Activated CD4-positive, alpha-beta memory T cell treated with anti-CD3 and anti-CD28 coated beads, Interleukin-2, amount 10 ng/mL, durations not matched to agents 7 days and 5 days (primary cell): ENCODE results near the gene IL17RC. TPM values are rescaled to one million over a fixed set of nuclear protein-coding genes. Genes with fewer than 3 reads are reported as not detected.

Source experiments
- CTCF ChIA-PET: fragments of 350-600 bp; sonication (Branson Sonifier 250); formaldehyde crosslinking; loops from one replicate; lab custom pipeline; 2021; ENCODE audit warnings: antibody characterized with exemption, inconsistent platforms; lab: Charles Lee
- POLR2A ChIA-PET: fragments of 350-600 bp; sonication (Branson Sonifier 250); formaldehyde crosslinking; loops from one replicate; lab custom pipeline; 2021; ENCODE audit warnings: antibody characterized with exemption; lab: Charles Lee
- DNase-seq: peaks from one replicate; pipeline ENCODE4 v3.0.0-alpha.2; 2020
- H3K27ac Mint-ChIP-seq: one replicate; pipeline ENCODE4 v1.8.0; 2021; ENCODE audit warnings: mild to moderate bottlenecking, mixed read lengths
- H3K27me3 Mint-ChIP-seq: one replicate; pipeline ENCODE4 v1.8.0; 2021; ENCODE audit warnings: mixed read lengths
- H3K36me3 Mint-ChIP-seq: one replicate; pipeline ENCODE4 v1.8.0; 2021; ENCODE audit warnings: low read depth, mixed read lengths
- H3K4me1 Mint-ChIP-seq: one replicate; pipeline ENCODE4 v1.8.0; 2021; ENCODE audit warnings: mixed read lengths
- H3K4me3 Mint-ChIP-seq: one replicate; pipeline ENCODE4 v1.8.0; 2021; ENCODE audit warnings: mild to moderate bottlenecking, mixed read lengths
- H3K9me3 Mint-ChIP-seq: one replicate; pipeline ENCODE4 v1.8.0; 2021; ENCODE audit warnings: mixed read lengths
- total RNA-seq, 2 experiments: library from RNA; stranded (reverse); gene quantifications; one replicate each; pipeline ENCODE4 v1.2.3, GENCODE V29; 2021

The IL17RC gene
- total RNA-seq, 2 experiments from 2014 or later: 0.23 to 0.45 TPM

DNA sequence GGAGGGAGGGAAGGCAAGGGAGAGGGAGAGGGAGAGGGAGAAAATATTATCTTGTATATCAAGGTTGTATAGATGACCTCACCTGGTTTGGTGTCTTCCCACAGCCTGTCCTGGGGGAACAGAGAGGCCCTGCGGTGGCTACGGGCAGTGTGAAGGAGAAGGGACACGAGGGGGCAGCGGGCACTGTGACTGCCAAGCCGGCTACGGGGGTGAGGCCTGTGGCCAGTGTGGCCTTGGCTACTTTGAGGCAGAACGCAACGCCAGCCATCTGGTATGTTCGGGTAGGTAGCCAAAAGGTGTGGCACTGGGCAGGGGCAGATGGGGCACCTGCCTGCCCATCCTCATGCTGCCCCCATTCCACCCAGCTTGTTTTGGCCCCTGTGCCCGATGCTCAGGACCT is 23.8 kb downstream of the IL17RC start:
- peaks cover 8% of the 10 kb centered on the region for H3K4me1 Mint-ChIP-seq
- POLR2A ChIA-PET: interaction anchor here (0.7 kb wide), 1 partner anchor 11 kb away, joined by 3 read pairs; no protein-coding TSS in a partner anchor
- no peak for DNase-seq

DNA sequence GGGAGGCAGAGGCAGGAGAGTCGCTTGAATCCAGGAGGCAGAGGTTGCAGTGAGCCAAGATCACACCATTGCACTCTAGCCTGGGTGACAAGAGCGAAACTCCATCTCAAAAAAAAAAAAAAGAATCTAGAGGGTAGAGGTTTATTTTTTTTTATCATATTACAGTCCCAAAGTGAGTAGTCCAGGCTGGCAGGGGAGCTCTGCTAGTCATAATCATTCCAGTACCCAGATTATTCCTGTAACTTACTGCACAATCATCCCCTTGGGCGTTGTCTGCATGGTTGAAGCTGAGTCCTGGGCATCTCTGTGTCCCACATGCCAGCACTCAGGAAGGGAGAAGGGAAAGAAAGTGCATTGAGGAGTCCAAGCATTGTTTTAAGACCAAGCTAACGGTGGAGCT is 25.3 kb downstream of the IL17RC start:
- Mint-ChIP-seq H3K27me3 (no peaks in the 10 kb centered on the region), H3K4me1 (peaks cover 5% of the 10 kb centered on the region), H3K4me3 (no peak overlapping the region), H3K9me3 (no peaks in the 10 kb centered on the region), H3K36me3 (peaks cover 14% of the 10 kb centered on the region), H3K27ac (peak overlapping the region; percentile 11)
- POLR2A ChIA-PET: interaction anchor here (0.5 to 5.9 kb wide), 5 partner anchors 9 to 84 kb away, joined by 3 to 57 read pairs (median 4); partner anchors contain the start of genes CRELD1, FANCD2 and PRRT3
- CTCF ChIA-PET: interaction anchor here (0.8 to 1.6 kb wide), 3 partner anchors 9 to 149 kb away, joined by 4 to 14 read pairs (median 5); partner anchors contain the start of genes ARPC4, CRELD1 and TADA3
- DNase-seq: no peak

More for the DNA sequence above, 23.8 kb downstream of the IL17RC start:
- peaks cover 20% of the 10 kb centered on the region for H3K36me3 Mint-ChIP-seq
- no peaks in the 10 kb centered on the region for H3K27me3 Mint-ChIP-seq
- no peak overlapping the region for H3K4me3 Mint-ChIP-seq
- no peak overlapping the region for H3K27ac Mint-ChIP-seq
- no peaks in the 10 kb centered on the region for H3K9me3 Mint-ChIP-seq
- CTCF ChIA-PET: no interaction called here

GRCh38 chr3:9942934-9943690 is 26.2 kb downstream of the IL17RC start:
- no peak overlapping the region for H3K27ac Mint-ChIP-seq
- H3K4me1 Mint-ChIP-seq: peaks cover 5% of the 10 kb centered on the region
- DNase-seq: no peak
- no peak overlapping the region for H3K4me3 Mint-ChIP-seq
- ChIA-PET POLR2A (interaction anchor here (0.8 to 5.9 kb wide), 4 partner anchors 9 to 83 kb away, joined by 4 to 57 read pairs (median 4); partner anchors contain the start of genes CRELD1, FANCD2 and PRRT3), CTCF (interaction anchor here (1.2 to 1.6 kb wide), 2 partner anchors 10 to 12 kb away, joined by 4 to 14 read pairs; partner anchors contain the start of gene CRELD1)
- H3K9me3 Mint-ChIP-seq: no peaks in the 10 kb centered on the region
- no peaks in the 10 kb centered on the region for H3K27me3 Mint-ChIP-seq
- H3K36me3 Mint-ChIP-seq: peaks cover 9% of the 10 kb centered on the region

DNA sequence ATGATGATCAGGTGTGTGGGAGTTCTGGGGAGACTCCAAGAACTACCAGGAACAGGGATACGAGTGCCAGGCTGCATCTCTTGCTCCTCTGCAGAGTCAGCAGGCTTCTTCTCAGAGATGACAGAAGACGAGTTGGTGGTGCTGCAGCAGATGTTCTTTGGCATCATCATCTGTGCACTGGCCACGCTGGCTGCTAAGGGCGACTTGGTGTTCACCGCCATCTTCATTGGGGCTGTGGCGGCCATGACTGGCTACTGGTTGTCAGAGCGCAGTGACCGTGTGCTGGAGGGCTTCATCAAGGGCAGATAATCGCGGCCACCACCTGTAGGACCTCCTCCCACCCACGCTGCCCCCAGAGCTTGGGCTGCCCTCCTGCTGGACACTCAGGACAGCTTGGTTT is 27.4 kb downstream of the IL17RC start:
- Mint-ChIP-seq H3K9me3 (no peaks in the 10 kb centered on the region), H3K36me3 (peaks cover 9% of the 10 kb centered on the region), H3K4me3 (no peak overlapping the region), H3K4me1 (peaks cover 5% of the 10 kb centered on the region), H3K27ac (no peak overlapping the region), H3K27me3 (no peaks in the 10 kb centered on the region)
- no peak for DNase-seq
- ChIA-PET POLR2A (interaction anchor here (5.9 kb wide), 1 partner anchor 11 kb away, joined by 57 read pairs; the partner anchor contains the start of gene CRELD1), CTCF (no interaction called here)

DNA sequence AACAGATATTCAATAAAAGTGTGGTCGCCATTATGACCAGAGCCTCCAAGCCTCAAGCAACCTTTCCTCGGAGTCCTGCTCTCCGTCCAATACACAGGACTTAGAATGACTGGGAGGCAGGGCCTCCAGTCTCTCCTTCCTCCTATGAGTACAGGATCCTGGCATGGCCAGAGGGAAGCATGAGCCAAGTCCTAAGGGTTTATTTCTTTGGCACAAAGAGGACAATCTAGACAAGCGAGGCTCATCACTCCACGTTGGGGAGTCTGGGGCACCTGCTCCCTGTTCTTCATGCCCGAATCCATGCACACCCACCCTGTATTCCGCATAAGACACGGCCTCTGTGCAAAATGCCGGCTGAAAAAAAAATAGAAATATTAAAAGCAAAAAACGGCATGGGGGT is 28.5 kb downstream of the IL17RC start:
- POLR2A ChIA-PET: interaction anchor here (1.0 to 5.9 kb wide), 5 partner anchors 12 to 297 kb away, joined by 3 to 57 read pairs (median 5); partner anchors contain the start of genes ARPC4, CRELD1 and TADA3
- no peaks in the 10 kb centered on the region for H3K9me3 Mint-ChIP-seq
- no peaks in the 10 kb centered on the region for H3K27me3 Mint-ChIP-seq
- peaks cover 9% of the 10 kb centered on the region for H3K36me3 Mint-ChIP-seq
- CTCF ChIA-PET: interaction anchor here (0.7 to 3.6 kb wide), 5 partner anchors 12 to 199 kb away, joined by 3 to 87 read pairs (median 4); partner anchors contain the start of gene CRELD1
- peaks cover 7% of the 10 kb centered on the region for H3K4me1 Mint-ChIP-seq
- no peak overlapping the region for H3K4me3 Mint-ChIP-seq
- no peak for DNase-seq
- no peak overlapping the region for H3K27ac Mint-ChIP-seq

DNA sequence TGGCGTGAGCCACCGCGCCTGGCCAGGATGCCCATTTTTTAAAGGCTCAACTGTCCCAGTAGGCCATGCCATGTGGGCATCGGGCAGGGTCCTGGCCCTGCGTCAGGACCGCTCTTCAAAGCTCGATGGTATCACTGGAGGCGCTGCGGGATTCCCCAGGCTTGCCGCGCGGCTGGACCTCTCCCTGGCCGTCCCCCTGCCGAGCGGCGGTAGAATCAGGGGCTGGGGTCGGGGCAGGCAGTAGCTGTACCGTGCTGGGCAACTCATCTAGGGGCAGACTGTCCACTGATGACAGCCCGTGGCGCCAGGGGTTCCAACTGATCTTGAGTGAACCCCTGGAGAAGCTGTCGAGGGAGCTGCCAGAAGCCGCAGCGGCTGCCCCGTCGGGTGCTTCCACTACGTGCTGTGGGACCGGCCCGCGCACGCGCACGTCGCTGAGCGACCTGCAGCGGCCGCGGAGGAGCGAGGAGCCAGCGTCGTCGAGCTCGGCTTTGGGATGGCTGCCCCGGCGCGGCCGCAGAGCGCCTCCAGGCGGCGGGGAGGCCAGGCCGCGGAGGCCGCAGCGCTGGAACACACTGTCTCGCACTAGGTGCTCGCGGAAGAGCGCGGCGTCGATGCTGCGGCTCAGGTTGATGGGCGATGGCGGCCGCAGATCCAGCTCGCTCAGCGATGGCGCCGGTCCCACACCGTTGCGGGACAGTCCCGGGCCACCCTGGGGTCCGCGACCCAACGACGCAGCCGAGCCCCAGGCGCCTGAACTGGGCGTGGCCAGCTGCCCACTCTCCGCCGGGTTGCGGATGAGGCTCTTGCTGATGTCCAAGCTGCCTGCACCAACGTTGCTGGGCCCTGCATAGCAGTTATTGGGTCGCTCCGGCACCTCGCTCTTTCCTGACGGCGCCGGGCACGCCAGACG is 29.5 kb downstream of the IL17RC start:
- peak overlapping the region; percentile 75 for H3K4me3 Mint-ChIP-seq
- H3K9me3 Mint-ChIP-seq: no peaks in the 10 kb centered on the region
- H3K27ac Mint-ChIP-seq: peak overlapping the region; percentile 16
- peaks cover 15% of the 10 kb centered on the region for H3K4me1 Mint-ChIP-seq
- H3K36me3 Mint-ChIP-seq: peaks cover 3% of the 10 kb centered on the region
- ChIA-PET POLR2A (interaction anchor here (0.7 to 5.9 kb wide), 14 partner anchors 9 to 374 kb away, joined by 3 to 57 read pairs (median 4); partner anchors contain the start of genes ARPC4, BRPF1, CRELD1 and EMC3), CTCF (interaction anchor here (0.6 to 3.6 kb wide), 38 partner anchors 9 to 317 kb away, joined by 3 to 87 read pairs (median 4); partner anchors contain the start of genes ARPC4, CRELD1, EMC3 and FANCD2)
- no peaks in the 10 kb centered on the region for H3K27me3 Mint-ChIP-seq
- peak; percentile 85 for DNase-seq

GRCh38 chr3:9947025-9947995 is 30.4 kb downstream of the IL17RC start:
- POLR2A ChIA-PET: interaction anchor here (0.7 to 5.9 kb wide), 10 partner anchors 8 to 373 kb away, joined by 3 to 57 read pairs (median 4); partner anchors contain the start of genes BRPF1, CRELD1, EMC3 and FANCD2
- Mint-ChIP-seq H3K9me3 (no peaks in the 10 kb centered on the region), H3K36me3 (peaks cover 3% of the 10 kb centered on the region), H3K4me1 (peaks cover 22% of the 10 kb centered on the region), H3K27me3 (no peaks in the 10 kb centered on the region), H3K27ac (no peak overlapping the region), H3K4me3 (no peak overlapping the region)
- CTCF ChIA-PET: interaction anchor here (0.6 to 3.6 kb wide), 25 partner anchors 8 to 316 kb away, joined by 3 to 87 read pairs (median 6); partner anchors contain the start of genes ARPC4, CRELD1, EMC3 and FANCD2
- no peak for DNase-seq

GRCh38 chr3:9948586-9948985 is 31.7 kb downstream of the IL17RC start:
- H3K27me3 Mint-ChIP-seq: no peaks in the 10 kb centered on the region
- no peak overlapping the region for H3K4me3 Mint-ChIP-seq
- H3K4me1 Mint-ChIP-seq: peaks cover 26% of the 10 kb centered on the region
- H3K9me3 Mint-ChIP-seq: no peaks in the 10 kb centered on the region
- no peak overlapping the region for H3K27ac Mint-ChIP-seq
- no peaks in the 10 kb centered on the region for H3K36me3 Mint-ChIP-seq
- POLR2A ChIA-PET: interaction anchor here (1.2 to 2.2 kb wide), 2 partner anchors 16 to 38 kb away, joined by 3 to 9 read pairs; partner anchors contain the start of gene EMC3
- no peak for DNase-seq
- CTCF ChIA-PET: interaction anchor here (1.5 to 3.6 kb wide), 2 partner anchors 15 to 99 kb away, joined by 4 to 87 read pairs; partner anchors contain the start of gene CRELD1

- CTCF ChIA-PET: interaction anchor here (0.9 to 4.7 kb wide), 3 partner anchors 16 to 100 kb away, joined by 4 to 34 read pairs (median 4); partner anchors contain the start of gene CRELD1
- Mint-ChIP-seq H3K27me3 (no peaks in the 10 kb centered on the region), H3K9me3 (no peaks in the 10 kb centered on the region), H3K4me3 (no peak overlapping the region), H3K36me3 (no peaks in the 10 kb centered on the region), H3K27ac (no peak overlapping the region), H3K4me1 (peaks cover 26% of the 10 kb centered on the region)
- POLR2A ChIA-PET: interaction anchor here (1.2 to 2.2 kb wide), 2 partner anchors 17 to 38 kb away, joined by 3 to 9 read pairs; partner anchors contain the start of gene EMC3
- no peak for DNase-seq
These were observed 32.2 kb downstream of the IL17RC start for GRCh38 chr3:9949115-9949514.

DNA sequence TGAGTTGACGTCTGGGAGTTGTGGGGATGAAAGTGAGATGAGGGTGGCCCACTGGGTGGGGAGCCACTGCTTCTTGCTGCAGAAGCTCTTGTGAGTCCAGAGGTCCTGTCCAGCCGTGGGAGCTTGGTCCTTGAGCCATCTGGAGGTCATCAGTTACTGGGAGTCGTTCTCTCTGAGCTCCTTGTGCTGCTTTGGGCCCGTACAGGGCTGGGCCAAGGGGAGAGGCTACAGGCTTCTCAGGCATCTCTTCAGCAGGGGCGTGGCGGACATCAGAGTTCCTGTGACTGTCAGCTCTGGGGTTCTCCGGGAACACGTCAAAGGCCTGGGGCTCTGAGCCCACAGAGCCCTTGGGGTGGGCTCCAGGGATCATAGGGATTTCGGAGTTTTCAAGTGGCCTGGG is 32.7 kb downstream of the IL17RC start:
- H3K27me3 Mint-ChIP-seq: no peaks in the 10 kb centered on the region
- no peak overlapping the region for H3K27ac Mint-ChIP-seq
- peaks cover 26% of the 10 kb centered on the region for H3K4me1 Mint-ChIP-seq
- no peak overlapping the region for H3K4me3 Mint-ChIP-seq
- CTCF ChIA-PET: interaction anchor here (0.9 to 4.7 kb wide), 4 partner anchors 11 to 100 kb away, joined by 4 to 34 read pairs (median 5); partner anchors contain the start of gene CRELD1
- POLR2A ChIA-PET: interaction anchor here (1.2 to 2.2 kb wide), 2 partner anchors 17 to 37 kb away, joined by 3 to 9 read pairs; partner anchors contain the start of gene EMC3
- no peaks in the 10 kb centered on the region for H3K36me3 Mint-ChIP-seq
- DNase-seq: no peak
- H3K9me3 Mint-ChIP-seq: no peaks in the 10 kb centered on the region
